GM12892 (cell line): Measurements from ENCODE around the gene ABHD12.

Experiments used
- POLR2A ChIP-seq: IDR thresholded peaks from 2 replicates; pipeline ENCODE4 v1.6.1; 2011; ENCODE audit warnings: low read depth, low read length, control low read depth
- TAF1 ChIP-seq: IDR thresholded peaks from 2 replicates; pipeline ENCODE4 v1.6.1; 2011; ENCODE audit warnings: low read depth, mild to moderate bottlenecking, control low read depth, low read length, borderline replicate concordance

DNA sequence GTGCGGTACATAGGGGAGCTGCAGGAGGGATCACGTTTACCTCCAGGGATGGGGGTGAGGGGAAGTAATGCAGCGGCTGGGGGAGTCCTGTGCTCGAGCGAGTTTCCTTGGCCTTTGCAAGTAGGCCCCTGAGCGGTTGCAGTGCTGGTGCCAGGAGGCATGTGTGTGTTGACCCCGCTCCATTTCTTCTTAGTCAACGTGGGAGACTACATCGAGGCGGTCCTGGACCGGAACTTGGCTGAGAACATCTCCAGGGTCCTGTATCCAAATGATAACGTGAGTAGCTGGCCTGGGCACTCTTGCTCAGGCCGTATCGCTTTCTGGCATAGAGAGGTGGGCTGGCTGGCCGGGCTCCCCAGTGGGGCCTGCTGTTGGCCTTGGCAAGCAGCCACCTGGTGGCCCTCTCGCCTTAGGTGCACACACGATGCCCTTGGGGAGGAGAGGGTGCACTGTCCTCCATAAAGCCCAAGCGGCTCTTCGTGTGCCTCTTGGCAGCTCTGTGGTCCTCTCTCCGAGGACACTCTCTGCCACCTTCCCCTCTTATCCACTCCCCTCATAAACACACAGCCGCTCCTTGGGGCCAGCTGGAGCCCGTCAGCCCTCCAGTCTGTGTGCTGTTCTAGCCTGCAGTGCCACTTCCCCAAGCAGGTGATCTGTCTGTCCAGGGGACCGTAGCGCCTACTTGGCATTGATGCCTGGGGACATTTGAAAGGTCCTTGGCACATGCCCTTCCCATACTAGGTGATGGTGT, 113.4 kb downstream of the ABHD12 start:
- no peak for TF ChIP-seq POLR2A
- TF ChIP-seq TAF1 = no peak
